Liver (tissue), 3 donors: Measurements from ENCODE around the gene FAM131B.

ENCODE experiments used
- EGR1 ChIP-seq, 2 donors: IDR thresholded peaks; 2 replicates each; pipeline ENCODE4 v1.6.1; 2016 to 2018; ENCODE audit warnings: antibody characterized with exemption in 2 of 2, low read depth in 2 of 2
- GABPA ChIP-seq, 2 donors: IDR thresholded peaks in 1 of 2; conservative IDR thresholded peaks in 1 of 2; 2 replicates each; pipeline ENCODE4 v1.6.1; 2016; ENCODE audit warnings: antibody characterized with exemption in 2 of 2, mild to moderate bottlenecking in 1 of 2, moderate library complexity in 1 of 2
- RAD21 ChIP-seq, 2 donors: IDR thresholded peaks; 2 replicates each; pipeline ENCODE4 v1.6.1; 2016; ENCODE audit warnings: antibody characterized with exemption in 2 of 2, mild to moderate bottlenecking in 2 of 2
- REST ChIP-seq: IDR thresholded peaks from 2 replicates; pipeline ENCODE4 v1.6.1; 2016; ENCODE audit warnings: antibody characterized with exemption, mild to moderate bottlenecking
- SP1 ChIP-seq: IDR thresholded peaks from 2 replicates; pipeline ENCODE4 v1.6.1; 2018; ENCODE audit warnings: antibody characterized with exemption, mild to moderate bottlenecking
- TAF1 ChIP-seq: conservative IDR thresholded peaks from 2 replicates; pipeline ENCODE4 v1.6.1; 2016; ENCODE audit warnings: antibody characterized with exemption, mild to moderate bottlenecking
- TF ChIP-seq, protein P1 (sequence below): fragments of 150-350 bp; IDR thresholded peaks from 2 replicates; pipeline ENCODE4 v1.5.1; 2017; ENCODE audit warnings: improper control_type of control experiment, low read depth, low read length; ENCODE audit not compliant: missing input control
- TF ChIP-seq, protein P2 (sequence below): IDR thresholded peaks from 2 replicates; pipeline ENCODE4 v1.6.1; 2016; ENCODE audit warnings: antibody characterized with exemption
- donor health status: healthy.
- donor health status: healthy.

- no peak for TF ChIP-seq EGR1 (IDR thresholded peaks at IDR 0.05; ENCODE audit: low read depth in 2 of 2)
- TF ChIP-seq, protein P1, sequence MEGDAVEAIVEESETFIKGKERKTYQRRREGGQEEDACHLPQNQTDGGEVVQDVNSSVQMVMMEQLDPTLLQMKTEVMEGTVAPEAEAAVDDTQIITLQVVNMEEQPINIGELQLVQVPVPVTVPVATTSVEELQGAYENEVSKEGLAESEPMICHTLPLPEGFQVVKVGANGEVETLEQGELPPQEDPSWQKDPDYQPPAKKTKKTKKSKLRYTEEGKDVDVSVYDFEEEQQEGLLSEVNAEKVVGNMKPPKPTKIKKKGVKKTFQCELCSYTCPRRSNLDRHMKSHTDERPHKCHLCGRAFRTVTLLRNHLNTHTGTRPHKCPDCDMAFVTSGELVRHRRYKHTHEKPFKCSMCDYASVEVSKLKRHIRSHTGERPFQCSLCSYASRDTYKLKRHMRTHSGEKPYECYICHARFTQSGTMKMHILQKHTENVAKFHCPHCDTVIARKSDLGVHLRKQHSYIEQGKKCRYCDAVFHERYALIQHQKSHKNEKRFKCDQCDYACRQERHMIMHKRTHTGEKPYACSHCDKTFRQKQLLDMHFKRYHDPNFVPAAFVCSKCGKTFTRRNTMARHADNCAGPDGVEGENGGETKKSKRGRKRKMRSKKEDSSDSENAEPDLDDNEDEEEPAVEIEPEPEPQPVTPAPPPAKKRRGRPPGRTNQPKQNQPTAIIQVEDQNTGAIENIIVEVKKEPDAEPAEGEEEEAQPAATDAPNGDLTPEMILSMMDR = no peak
- TF ChIP-seq REST = no peak
- TF ChIP-seq GABPA (IDR thresholded peaks at IDR 0.05 in 1 of 2, conservative IDR thresholded peaks at IDR 0.05 in 1 of 2) = no peak
- no peak for TF ChIP-seq TAF1
- TF ChIP-seq, protein P2, sequence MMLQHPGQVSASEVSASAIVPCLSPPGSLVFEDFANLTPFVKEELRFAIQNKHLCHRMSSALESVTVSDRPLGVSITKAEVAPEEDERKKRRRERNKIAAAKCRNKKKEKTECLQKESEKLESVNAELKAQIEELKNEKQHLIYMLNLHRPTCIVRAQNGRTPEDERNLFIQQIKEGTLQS = no peak
- TF ChIP-seq SP1 = no peak
- no peak for TF ChIP-seq RAD21 (IDR thresholded peaks at IDR 0.05)
Observed at GRCh38 chr7:143382126-143382790, 19.7 kb upstream of the FAM131B start.
